GM19397 (cell line): ENCODE measurements around the gene MIOX.
"Not testable (repeated sequence)": the region's sequence is repeated elsewhere in the genome, so short reads cannot be mapped to it uniquely, and the experiment has no call there.

ENCODE experiments used
- ATAC-seq: cut with Tn5 transposase; IDR thresholded peaks from one replicate; pipeline ENCODE4 v1.9.1; 2021; ENCODE audit warnings: mild to moderate bottlenecking, moderate library complexity; ENCODE audit not compliant: unreplicated experiment

Gene MIOX

DNA sequence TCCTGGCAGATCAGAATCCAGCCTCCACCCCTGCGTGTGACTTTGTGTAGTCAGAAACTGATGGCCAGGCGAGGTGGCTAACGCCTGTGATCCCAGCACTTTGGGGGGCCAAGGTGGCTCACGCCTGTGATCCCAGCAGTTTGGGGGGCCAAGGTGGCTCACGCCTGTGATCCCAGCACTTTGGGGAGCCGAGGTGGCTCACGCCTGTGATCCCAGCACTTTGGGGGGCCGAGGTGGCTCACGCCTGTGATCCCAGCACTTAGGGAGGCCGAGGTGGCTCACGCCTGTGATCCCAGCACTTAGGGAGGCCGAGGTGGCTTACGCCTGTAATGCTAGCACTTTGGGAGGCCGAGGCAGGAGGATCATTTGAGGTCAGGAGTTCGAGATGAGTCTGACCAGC, 26.5 kb downstream of the MIOX start:
- no peak for ATAC-seq

DNA sequence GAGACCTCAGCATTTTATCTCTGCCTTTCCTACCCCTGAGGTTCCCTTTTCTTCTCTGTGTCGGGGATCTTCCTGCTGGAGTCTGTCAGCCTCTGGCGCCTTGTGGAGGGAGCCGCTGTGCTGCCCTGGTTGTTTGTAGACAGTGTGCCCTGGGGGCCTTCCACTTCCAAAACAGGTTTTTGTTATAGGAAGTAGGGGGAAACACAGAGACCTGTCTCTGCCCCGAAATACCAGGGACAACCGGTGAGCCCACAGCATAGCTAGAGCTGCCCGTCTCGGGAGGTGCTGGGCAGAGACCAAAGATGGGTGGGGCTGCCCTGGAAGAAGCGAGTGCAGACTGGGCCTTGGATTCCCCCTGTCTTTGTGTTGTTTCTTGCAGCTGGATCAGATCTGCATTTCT, 29.4 kb downstream of the MIOX start:
- ATAC-seq = no peak

DNA sequence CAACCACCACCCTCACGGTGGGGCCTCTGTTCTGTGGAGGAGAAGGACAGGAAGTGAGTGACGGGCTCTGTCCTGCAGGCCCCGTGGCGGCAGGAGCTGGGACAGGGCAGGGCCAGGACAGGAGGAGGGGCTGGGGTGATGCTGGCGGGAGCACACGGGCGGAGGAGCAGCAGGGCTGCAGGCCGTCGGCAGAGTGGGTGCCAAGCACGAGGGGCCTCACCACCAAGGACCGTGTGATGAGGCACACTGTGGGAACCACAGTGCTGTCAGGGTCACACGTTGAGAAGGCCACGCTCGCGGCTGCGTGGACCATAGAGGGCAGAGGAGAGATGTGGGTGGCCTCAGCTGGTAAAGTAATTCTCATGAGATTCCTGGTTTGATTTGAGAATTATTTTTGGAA, 30.2 kb downstream of the MIOX start:
- ATAC-seq = no peak

DNA sequence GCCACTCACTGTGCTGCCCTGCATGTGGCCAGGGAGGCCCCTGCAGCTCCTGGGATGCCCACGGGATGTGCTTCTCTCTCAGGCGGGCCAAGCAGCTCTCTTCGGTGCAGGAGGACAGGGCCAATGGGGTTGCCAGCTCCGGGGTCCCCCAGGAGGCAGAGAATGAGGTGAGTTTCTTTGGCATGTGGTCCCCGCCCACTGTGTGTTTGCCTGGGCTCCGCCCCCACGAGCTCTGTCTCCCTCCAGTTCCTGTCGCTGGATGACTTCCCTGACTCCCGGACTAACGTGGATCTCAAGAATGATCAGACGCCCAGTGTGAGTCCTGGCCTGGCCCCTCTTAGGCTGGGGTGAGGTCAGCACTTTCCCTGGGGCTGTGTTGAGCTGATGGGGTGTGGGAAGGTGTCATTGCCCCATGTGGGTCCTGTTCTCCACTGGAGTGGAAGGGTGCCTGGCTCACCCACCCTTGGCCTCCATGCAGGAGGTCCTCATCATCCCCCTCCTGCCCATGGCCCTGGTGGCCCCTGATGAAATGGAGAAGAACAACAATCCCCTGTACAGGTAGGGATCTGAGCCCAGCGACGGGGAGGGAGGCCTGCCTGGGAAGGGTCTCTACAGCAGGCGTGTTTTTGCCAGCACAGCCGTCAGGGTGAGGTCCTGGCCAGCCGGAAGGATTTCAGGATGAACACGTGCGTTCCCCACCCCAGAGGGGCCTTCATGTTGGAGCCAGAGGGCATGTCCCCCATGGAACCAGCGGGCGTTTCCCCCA, 31.0 kb downstream of the MIOX start:
- ATAC-seq = no peak

DNA sequence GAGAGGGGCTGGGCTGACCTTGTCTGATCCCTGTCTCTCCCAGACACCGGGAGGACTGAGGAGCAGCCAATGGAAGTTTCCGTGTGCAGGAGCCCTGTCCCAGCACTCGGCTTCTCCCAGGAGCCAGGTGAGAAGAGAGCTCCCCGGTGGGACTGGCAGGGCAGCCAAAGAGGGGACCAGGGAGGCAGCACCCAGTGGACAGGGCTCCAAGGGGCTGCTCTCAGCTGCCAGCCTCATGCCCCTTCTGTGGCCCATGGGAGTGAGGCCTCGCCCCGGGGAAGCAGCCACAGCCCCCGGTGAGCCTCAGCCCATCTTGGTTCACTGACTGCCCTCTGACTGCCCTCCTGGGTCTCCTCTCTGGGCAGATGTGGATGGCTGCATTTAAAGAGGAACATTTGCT, 31.9 kb downstream of the MIOX start:
- no peak for ATAC-seq

DNA sequence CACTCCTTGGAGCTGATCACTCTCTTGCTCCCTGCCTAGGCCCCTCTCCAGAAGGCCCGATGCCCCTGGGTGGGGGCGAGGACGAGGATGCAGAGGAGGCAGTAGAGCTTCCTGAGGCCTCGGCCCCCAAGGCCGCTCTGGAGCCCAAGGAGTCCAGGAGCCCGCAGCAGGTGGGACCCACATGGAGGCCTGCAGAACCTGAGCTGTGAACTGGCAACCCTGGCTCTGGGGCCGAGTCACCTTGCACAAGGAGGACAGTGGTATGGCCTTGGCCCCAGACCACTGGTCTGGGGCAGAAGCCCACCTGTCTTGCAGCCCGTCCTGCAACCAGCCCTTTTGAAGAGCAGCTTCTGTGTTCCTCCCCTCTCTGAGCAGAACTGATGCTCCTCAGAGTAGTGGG, 32.5 kb downstream of the MIOX start:
- ATAC-seq = no peak

DNA sequence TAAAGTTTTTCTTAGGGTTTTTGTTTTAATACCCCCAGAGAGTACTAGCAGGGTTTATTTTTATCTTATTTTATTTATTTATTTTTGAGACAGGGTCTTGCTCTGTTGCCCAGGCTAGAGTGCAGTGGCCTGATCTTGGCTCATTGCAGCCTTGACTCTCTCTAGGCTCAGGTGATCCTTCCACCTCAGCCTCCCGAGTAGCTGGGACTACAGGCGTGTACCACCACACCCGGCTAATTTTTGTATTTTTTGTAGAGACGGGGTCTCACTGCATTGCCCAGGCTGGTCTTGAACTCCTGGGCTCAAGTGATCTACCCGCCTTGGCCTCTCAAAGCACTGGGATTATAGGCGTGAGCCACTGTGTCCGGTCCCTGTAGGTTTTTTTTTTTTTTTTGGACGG, 33.5 kb downstream of the MIOX start:
- not testable (repeated sequence) for ATAC-seq

DNA sequence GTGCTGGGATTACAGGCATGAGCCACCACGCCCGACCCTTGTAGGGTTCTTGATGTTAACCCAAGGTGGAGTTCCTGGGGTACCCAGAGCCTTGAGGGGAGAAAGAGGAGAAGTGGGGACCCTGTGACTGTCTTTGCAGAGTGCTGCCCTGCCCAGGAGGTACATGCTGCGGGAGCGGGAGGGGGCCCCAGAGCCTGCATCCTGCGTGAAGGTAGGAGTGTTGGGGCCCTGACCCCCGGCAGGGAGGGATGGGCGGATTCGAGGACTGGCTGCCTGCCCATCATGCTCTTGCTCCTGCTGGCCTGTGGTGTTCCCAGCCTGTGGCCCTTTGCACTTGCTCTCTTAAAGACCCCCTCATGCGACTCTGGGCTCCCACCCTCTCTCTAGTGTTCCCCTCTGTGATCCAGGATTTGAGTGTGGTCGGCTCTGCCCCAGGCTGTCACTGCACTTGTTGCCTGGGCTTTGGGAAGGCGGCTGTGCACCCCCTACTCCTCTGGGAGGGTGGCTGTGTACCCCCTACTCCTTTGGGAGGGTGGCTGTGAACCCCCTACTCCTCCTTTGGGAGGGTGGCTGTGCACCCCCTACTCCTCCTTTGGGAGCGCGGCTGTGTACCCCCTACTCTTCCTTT, 34.3 kb downstream of the MIOX start:
- no peak for ATAC-seq

DNA sequence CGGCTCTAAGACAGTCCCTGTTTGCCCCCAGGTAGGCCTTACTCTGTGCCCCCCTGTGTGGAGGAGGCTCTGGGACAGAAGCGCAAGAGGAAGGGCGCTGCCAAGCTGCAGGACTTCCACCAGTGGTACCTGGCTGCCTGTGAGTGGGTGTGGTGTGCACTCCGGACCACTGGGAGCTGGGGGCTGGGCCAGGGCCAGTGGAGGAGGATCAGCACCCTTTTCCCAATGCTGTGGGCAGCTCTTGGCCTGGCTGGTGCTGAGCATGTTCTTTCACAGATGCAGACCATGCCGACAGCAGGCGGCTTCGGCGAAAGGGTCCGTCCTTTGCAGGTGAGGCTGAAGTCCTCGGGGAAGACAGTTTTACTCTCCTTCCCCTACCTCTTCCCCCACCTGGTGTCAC, 35.1 kb downstream of the MIOX start:
- ATAC-seq = no peak

DNA sequence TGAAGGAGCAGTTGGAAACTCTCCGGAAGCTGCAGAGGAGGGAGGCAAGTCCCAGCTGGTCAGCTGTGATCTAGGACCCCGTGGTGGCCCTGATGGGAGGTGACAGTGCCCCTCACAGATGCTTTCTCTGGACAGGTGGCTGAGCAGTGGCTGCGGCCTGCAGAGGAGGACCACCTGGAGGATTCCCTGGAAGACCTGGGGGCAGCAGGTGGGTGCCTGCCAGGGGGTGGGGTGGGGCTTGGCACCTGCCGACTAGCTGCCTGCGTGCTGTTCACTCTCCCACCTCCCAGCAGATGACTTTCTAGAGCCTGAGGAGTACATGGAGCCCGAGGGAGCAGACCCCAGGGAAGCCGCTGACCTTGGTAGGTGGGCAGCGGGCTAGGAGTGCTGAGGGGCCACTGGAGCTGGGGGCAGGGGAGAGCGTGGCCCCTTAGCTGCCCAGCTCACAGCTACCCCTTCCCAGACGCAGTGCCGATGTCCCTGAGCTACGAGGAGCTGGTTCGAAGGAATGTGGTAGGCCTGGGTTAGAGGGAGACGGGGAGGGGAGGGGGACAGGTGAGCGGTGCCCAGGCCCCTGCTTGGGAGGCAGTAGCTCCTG, 35.6 kb downstream of the MIOX start:
- no peak for ATAC-seq

DNA sequence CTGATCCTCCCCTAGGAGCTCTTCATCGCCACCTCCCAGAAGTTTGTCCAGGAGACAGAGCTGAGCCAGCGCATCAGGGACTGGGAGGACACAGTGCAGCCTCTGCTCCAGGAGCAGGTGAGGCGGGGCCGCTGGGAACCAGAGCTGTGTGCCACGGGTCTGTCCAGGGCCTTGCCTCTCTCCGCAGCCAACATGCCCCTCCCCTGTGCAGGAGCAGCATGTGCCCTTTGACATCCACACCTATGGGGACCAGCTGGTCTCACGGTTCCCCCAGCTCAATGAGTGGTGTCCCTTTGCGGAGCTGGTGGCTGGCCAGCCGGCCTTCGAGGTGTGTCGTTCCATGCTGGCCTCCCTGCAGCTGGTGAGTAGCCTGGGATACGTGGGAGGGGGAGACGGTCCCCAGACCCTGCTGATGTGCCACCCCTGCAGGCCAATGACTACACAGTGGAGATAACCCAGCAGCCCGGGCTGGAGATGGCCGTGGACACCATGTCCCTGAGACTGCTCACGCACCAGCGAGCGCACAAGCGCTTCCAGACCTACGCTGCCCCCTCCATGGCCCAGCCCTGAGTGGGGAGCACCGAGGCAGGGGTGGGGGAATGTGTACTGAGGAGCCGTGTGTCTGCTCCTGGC, 36.3 kb downstream of the MIOX start:
- ATAC-seq = no peak

DNA sequence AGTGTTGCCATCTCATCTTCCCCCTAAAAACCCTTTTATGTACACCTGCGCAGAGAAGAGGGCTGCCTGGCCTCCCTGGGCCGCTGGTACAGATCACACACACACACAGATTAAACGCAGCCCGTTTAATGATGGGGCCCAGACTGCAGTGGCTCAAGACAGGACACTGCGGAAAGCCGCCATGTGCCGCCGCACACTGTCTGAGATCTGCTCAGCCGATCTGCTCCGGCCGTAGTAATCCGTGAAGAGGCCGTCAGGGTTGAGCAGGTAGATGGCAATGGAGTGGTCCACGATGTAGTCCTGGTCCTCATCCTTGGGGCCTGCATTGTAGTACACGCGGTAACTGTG, 36.8 kb downstream of the MIOX start:
- ATAC-seq = no peak

DNA sequence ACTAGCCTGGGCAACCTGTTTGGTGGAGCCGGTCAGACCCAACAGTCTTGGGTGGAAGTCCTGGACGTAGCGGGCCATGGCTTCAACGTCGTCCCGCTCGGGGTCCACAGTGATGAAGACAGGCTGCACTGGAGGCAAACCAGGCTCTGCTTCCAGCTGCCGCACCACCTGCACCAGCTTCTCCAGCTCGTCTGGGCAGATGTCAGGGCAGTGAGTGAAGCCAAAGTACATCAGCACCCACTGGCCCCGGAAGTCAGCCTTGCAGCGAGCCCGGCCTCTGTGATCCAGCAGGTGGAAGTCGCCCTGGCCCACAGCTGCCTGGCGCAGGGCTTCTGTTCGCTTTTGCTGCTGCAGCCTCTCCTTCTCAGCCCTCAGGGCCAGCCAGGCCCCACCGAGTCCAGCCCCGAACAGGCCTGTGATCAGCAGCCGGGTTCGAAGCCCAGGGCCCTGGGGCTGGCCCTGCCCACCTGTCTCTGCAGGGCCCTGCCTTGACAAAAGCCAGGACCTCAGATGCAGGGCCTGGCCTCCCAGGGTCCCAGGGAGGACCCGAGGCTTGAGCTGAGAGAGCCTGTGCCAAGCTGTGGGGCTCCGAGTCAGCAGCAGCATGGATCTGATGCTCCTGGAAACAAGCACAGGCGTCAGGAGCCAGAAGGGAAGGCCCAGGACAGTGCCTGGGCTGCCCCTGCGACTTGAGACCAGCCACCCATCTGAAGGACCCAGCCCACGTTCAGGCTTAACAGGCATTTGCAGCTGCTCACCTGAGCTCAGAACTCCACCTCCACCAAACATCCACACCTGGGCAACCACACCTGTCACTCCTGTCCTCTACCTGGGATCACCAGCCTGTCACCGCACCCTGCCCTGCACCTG, 37.4 kb downstream of the MIOX start:
- ATAC-seq = no peak

DNA sequence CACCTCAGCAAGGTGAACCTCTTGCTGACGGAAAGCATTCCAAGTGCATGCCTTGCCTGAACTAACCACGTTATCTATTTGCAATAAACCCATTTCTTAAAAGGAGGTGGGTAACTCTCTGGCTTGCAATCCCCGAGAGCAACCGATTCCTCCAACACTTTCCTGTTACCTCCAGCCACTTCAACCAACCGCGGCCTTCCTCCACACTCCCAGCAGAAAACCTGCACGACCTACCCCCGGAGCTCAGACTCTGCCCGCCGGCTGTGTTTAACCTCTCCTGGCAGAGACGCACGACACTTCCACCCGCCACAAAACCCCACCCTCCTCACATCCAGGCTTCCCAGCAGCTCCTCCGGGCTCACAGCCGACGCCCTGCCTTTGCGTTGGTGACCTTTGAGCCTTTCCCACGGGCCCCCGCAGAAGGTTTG, 38.0 kb downstream of the MIOX start:
- no peak for ATAC-seq

DNA sequence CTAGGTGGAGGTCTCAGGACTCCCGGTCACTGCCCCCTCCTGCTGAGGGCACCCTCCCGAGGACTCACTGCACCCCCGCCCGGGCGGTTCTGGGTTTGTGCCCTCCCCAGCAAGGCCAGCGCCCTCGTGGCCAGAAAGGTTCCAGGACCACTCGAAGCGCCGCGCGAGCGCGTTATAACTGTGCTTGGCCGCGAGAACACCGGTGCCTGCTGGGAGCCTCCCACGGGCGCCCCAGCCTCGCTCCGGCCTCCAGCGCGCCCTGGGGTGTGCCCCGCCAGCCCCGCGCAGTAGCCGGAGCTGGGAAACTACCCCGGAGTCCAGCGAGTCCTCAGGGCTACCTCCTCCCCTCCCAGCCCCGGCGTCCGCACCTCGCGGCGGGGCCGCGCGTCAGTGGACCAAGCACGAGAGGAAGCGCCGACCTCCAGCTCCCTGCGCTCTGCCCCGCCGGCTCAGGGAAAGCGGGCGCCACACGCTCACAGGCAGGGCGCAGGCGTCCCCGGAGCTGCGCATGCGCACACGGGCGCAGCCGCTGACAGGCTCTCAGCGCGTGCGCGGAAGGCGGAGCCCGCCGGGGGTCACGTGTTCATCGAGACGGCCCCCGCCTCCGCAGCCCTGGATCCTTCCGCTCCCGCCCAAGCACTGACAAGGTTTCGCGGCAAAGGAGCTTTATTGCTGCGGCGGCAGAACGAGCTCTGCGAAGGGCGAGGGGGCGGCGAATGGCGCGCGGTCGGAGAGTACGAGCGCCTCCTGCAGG, 38.6 kb downstream of the MIOX start, which contains the start of gene SCO2:
SCO2 (minus strand) TSS at position 495 of the 754 bp plus-strand sequence. CDS start 1,187 bp downstream, outside the sequence.
- peak; percentile 46 for ATAC-seq

DNA sequence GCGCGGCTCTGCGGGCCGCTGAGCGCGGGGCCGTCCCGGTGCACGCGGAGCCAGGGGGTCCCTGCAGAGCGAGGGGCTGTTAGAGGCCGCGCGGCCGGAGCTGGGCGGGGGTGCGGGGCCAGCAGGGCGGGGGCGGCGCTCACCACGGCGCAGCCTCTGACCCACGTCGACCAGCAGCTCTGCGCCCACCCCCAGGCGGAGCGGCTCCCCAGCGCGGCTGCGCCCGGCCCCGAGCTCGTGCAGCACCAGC, 39.1 kb downstream of the MIOX start:
- ATAC-seq = peak; percentile 11

DNA sequence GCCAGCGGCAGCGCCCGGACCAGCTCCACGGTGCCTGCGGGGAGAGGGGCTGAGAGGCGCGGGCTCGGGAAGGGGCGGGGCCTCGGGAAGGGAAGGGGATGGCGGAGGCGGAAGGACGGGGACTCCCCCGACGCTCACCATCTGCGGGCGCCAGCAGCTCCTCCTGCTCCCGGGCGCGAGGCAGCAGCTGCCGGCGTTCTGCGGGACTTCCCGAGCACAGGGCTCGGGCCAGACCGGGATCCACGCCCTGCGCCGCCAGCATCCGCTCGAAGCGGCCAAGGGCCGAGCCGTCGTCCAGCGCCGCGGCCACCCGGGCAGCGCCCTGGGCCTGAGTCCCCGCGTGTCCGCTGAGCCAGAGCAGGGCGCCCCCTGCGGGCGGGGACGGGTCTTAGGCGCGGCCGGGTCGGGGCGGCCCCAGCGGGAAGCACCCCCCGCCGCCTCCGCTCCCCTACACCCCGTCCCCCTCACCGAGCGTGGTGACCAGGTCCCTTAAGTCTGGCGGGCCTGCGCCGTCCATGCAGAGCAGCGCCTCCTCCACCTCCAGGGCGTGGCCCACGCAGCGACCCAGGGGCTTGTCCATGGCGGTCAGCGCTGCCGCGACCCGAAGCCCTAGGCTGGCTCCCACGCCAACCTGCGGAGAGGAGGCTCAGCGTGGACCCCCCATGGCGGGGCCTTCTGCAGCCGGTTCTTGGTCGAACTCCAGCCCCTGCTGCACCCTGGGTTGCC, 39.6 kb downstream of the MIOX start:
- peak; percentile 23 for ATAC-seq

DNA sequence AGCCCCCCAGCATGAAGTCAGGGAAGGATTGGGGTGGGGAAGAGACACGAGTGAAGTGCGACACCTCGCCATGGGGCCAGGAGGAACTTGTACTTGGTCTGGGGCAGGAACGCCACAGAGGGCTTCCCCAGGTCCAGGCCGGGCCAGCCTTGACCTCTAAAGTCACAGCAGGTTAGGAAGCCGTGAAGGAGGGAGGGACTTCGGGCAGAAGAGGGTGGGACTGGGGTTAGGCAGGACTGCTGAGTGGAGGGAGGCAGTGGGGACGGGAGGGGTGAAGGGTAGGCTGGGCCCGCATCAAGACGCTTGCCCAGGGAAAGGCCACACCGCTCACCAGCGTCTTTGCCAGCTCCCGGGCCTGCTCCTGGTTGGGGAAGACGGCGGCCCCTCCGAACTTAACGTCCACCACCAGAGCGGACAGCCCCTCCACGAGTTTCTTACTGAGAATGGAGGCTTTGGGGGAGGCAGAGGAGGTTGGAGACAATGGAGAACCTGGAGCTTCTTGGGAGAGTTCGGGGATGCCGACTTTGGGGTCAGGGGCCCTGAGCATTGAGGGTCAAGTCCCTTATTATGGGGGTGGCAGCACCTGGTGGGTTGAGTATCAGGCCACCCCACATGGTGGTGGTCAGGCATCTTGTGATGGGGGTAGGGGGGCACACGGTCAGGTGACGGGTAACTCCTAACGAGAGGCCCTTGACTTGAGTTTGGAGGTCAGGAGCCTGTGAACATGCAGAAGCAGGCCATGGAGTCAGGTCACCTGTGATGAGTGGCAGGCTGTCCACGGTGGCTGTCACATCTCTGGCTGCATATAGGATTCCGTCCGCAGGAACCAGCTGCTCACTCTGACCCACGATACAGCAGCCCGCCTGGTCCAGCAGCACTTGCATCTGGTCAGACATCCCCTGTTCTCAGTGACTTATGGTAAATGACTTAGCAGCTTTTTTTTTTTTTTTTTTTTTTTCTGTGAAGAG, 40.5 kb downstream of the MIOX start:
- no peak for ATAC-seq
